Activated naive CD8-positive, alpha-beta T cell treated with anti-CD3 and anti-CD28 coated beads, Interleukin-2, amount 10 ng/mL, durations not matched to agents 7 days and 5 days (primary cell): ENCODE measurements around the gene NALCN. TPM values are rescaled to one million over a fixed set of nuclear protein-coding genes. Genes with fewer than 3 reads are reported as not detected.

Experiments used
- ATAC-seq: fragments of 150-1000 bp; cut with Tn5 transposase; one replicate; pipeline ENCODE4 v1.10.0; 2021; ENCODE audit warnings: low read depth, moderate library complexity
- POLR2A ChIA-PET: fragments of 350-600 bp; sonication (Branson Sonifier 250); formaldehyde crosslinking; loops from one replicate; lab custom pipeline; 2021; ENCODE audit warnings: antibody characterized with exemption; lab: Charles Lee
- DNase-seq: peaks from one replicate; pipeline ENCODE4 v3.0.0; 2021
- H3K27ac Mint-ChIP-seq: one replicate; pipeline ENCODE4 v1.8.0; 2022; ENCODE audit warnings: mild to moderate bottlenecking, mixed read lengths
- H3K27me3 Mint-ChIP-seq: one replicate; pipeline ENCODE4 v1.8.0; 2022; ENCODE audit warnings: mild to moderate bottlenecking, moderate library complexity, mixed read lengths
- H3K36me3 Mint-ChIP-seq: one replicate; pipeline ENCODE4 v1.8.0; 2021; ENCODE audit warnings: mild to moderate bottlenecking, mixed read lengths
- H3K4me1 Mint-ChIP-seq: one replicate; pipeline ENCODE4 v1.8.0; 2021; ENCODE audit warnings: mixed read lengths
- H3K4me3 Mint-ChIP-seq: one replicate; pipeline ENCODE4 v1.8.0; 2022; ENCODE audit warnings: mild to moderate bottlenecking, moderate library complexity, mixed read lengths
- H3K9me3 Mint-ChIP-seq: one replicate; pipeline ENCODE4 v1.8.0; 2021; ENCODE audit warnings: mixed read lengths
- total RNA-seq, 2 experiments: library from RNA; stranded (reverse); gene quantifications; one replicate each; pipeline ENCODE4 v1.2.3, GENCODE V29; 2021

NALCN gene
- total RNA-seq, 2 experiments from 2014 or later, result not detected

DNA sequence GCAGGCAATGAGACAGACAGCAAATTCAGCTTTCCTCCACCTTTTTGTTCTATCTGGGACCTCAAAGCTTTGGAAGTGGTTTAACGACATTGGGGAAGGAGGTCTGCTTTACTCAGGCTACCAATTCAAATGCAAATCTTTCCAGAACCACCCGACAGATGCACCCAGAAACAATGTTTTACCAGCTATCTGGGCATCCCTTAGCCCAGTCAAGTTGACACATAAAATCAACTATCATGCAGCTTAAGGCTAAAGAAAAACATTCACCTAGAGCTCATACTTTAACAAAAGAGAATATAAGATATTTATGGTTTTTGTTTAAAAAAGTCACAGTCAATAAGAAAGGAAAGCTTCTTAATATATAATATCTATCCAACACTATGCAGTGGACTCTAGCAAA lies 246.0 kb downstream of the NALCN start:
- Mint-ChIP-seq H3K4me1 (no peaks in the 10 kb centered on the region), H3K9me3 (no peaks in the 10 kb centered on the region), H3K36me3 (no peaks in the 10 kb centered on the region), H3K27me3 (no peaks in the 10 kb centered on the region), H3K27ac (no peak overlapping the region), H3K4me3 (no peak overlapping the region)
- POLR2A ChIA-PET, result no interaction called here
- ATAC-seq (no peak), DNase-seq (no peak)

DNA sequence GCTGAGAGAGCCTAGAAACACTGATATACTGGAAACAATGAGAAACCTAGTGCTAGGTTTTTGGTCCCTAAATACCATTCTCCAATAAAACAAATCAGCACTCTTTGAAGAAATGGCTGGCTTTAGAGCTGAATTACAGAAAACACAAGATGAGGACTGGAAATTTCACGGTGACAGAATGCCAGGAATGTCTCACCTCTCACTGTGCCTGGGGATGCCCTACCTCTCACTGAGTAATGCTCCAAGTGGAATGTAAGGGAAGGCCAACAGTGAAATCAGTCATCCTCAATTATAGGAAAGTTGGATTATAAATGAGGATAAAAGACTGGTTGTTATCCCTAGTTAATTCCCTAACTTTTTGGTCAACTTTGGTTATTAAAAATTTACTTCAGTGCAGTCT lies 259.0 kb downstream of the NALCN start:
- H3K27me3 Mint-ChIP-seq, result peaks cover 23% of the 10 kb centered on the region
- H3K4me3 Mint-ChIP-seq, result no peak overlapping the region
- ATAC-seq (no peak), DNase-seq (no peak)
- H3K9me3 Mint-ChIP-seq, result no peaks in the 10 kb centered on the region
- H3K27ac Mint-ChIP-seq, result no peak overlapping the region
- no peaks in the 10 kb centered on the region for H3K4me1 Mint-ChIP-seq
- POLR2A ChIA-PET, result no interaction called here
- no peaks in the 10 kb centered on the region for H3K36me3 Mint-ChIP-seq

DNA sequence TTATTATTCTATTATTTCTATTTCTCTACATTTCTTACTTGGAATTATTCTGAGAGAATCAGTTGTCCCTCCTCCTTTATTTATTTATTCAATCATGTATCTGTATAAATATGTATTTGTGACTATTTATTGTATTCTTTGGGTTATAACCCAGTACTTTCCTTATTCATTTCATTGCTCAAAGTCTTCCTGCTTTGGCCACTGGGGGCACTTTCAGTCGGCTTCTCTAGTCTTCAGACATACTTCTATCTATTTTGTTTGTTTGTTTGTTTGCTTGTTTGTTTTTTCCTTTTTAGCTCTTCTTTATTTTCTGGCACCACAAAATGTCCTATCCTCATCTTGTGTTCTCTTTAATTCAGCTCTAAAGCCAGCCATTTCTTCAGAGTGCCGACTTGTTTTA lies 260.4 kb downstream of the NALCN start:
- POLR2A ChIA-PET, result no interaction called here
- Mint-ChIP-seq H3K9me3 (no peaks in the 10 kb centered on the region), H3K27ac (no peak overlapping the region), H3K27me3 (peaks cover 23% of the 10 kb centered on the region), H3K4me1 (no peaks in the 10 kb centered on the region), H3K36me3 (no peaks in the 10 kb centered on the region), H3K4me3 (no peak overlapping the region)
- DNase-seq (no peak), ATAC-seq (no peak)

DNA sequence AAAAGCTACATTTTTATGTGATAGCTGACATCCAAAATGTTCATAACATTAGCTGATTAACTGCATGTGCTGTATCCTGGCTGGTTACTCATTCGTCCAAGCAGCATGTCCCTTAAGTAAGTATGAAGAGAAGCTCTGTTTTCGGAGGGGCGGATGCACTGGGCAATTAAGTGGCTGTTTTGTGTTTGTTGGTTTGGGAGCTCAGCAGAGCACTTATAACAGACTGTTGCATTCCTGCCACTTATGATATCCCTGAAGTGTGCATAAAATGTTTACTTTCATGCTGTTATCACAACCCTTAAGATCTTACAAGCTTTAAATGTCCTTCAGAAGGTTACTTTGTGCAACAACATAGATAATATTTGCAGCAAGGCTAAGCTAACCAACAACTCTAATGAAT lies 264.1 kb downstream of the NALCN start:
- DNase-seq (no peak), ATAC-seq (no peak)
- POLR2A ChIA-PET, result no interaction called here
- Mint-ChIP-seq H3K27me3 (peaks cover 39% of the 10 kb centered on the region), H3K36me3 (no peaks in the 10 kb centered on the region), H3K9me3 (no peaks in the 10 kb centered on the region), H3K4me1 (no peaks in the 10 kb centered on the region), H3K27ac (no peak overlapping the region), H3K4me3 (no peak overlapping the region)

DNA sequence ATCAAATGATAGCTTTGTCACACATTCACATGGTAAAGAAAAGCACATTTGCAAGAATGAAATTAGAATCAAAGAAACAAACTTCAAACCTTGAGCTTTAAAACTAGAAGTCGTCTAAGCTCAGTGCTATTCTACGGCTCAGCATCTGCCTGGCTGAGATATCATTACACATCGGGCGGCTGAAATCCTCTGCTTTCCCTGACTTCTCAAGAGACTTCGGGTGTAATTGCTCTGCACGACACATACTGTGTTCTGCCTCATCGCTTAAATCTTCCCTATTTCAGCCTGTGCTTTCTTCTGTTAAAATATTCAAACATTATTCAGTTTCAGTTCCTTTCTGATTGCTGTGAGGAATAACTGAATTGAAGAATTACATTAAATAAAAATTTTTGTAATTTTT lies 265.3 kb downstream of the NALCN start:
- Mint-ChIP-seq H3K27ac (no peak overlapping the region), H3K27me3 (peaks cover 37% of the 10 kb centered on the region), H3K9me3 (no peaks in the 10 kb centered on the region), H3K4me1 (no peaks in the 10 kb centered on the region), H3K4me3 (no peak overlapping the region), H3K36me3 (no peaks in the 10 kb centered on the region)
- ATAC-seq (no peak), DNase-seq (no peak)
- POLR2A ChIA-PET, result no interaction called here

DNA sequence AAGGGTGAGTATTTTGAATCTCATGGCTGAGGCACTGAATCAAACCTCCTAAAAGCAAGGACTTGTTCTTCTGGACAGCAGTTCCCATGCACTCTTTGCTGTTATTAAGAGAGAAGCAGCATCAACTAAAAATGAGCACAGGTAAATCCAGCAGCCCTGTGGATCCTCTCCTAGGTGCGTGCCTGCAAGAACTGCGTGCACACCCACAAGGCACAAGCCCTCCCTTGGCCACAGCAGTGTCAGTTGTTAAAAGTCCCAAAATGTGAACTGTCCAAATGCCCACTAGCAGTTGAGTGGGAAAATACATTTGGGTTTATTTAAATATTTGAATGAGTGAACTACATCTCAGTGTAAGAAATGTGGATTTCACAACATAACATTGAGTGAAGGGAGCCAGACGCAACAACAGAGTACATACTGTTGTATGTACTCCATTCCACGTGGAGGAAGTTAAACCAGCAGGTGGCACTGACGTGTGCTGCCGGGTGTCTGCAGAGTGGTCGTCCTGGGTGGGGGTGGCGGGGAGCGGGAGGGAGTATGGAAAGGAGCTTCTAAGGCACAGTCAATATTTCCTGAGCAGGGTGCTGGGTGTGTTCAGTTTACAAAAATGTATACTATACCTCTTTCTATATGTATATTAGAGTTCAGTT lies 266.4 kb downstream of the NALCN start:
- no peaks in the 10 kb centered on the region for H3K9me3 Mint-ChIP-seq
- DNase-seq, result no peak

DNA sequence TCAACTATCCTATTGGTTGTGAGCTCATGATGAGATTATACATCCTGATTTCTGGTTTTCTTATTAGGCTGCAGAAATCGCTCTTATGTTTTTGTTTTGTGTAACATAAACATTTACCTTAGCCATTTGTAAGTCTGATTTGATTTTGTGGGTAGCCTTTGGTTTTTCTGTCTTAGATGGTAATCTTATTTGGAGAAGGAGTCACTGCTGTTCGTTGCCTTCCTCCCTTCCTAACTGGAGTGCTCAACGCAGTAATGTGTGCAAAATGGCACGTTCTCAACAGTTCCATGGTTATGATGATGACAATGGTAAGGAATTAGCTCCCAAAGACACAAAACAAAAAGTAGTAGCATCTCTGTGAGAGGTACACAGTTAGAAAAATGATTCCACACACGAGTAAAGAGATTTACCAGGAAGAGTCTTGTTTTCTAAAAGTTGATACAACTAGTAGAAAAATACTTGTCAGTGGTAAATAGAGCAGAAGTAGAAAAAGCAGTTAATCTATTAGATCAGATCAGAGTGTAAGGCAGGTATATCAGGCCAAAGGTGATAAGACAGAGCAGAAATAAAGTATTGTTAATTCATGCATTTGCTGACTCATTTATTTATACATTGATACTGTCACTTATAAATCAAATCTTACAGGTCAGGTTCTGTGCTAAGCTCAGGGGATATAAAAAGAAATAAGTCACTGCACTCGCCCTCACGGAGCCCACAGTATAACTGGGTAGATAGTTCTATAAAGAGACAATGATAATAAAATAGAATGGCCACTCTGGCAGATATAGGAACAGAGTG lies 270.0 kb downstream of the NALCN start:
- H3K36me3 Mint-ChIP-seq, result no peaks in the 10 kb centered on the region
- H3K4me3 Mint-ChIP-seq, result no peak overlapping the region
- POLR2A ChIA-PET, result no interaction called here
- peaks cover 21% of the 10 kb centered on the region for H3K27me3 Mint-ChIP-seq
- ATAC-seq (no peak), DNase-seq (no peak)
- no peak overlapping the region for H3K27ac Mint-ChIP-seq
- H3K9me3 Mint-ChIP-seq, result no peaks in the 10 kb centered on the region
- no peaks in the 10 kb centered on the region for H3K4me1 Mint-ChIP-seq

More for the DNA sequence above, 266.4 kb downstream of the NALCN start:
- no peak for ATAC-seq
- Mint-ChIP-seq H3K4me1 (no peaks in the 10 kb centered on the region), H3K36me3 (no peaks in the 10 kb centered on the region), H3K27ac (no peak overlapping the region), H3K4me3 (no peak overlapping the region), H3K27me3 (peaks cover 37% of the 10 kb centered on the region)
- POLR2A ChIA-PET, result no interaction called here

DNA sequence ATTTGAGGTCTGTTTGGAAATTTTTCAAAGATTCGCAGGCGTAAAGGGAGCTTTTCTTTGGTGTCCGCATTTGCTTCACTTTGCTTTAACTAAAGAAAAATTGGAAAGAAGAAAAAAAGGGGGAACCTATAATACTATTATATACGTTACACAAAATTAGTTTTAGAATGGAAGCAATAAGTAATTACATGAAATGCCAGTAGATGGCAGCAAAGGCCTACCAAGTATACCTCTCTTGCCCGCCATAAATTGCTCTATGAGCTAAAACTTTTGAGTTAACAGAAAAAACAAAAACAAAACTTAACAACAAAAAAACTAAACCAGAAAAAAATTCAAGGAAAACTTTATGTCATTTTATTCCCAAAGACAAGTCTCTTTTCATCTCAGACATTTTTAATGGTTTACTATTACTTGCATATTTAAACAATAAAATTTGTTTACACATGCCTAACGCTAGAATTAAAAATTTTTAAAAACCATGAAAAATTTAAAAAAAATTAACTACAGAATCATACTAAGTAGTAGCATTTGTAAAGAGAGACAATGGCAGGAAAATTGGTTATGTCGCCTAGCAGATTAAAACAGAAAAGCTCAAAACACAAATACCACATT lies 271.4 kb downstream of the NALCN start:
- no peak overlapping the region for H3K4me3 Mint-ChIP-seq
- no peaks in the 10 kb centered on the region for H3K9me3 Mint-ChIP-seq
- H3K27ac Mint-ChIP-seq, result no peak overlapping the region
- no peak for ATAC-seq
- peaks cover 19% of the 10 kb centered on the region for H3K27me3 Mint-ChIP-seq
- H3K4me1 Mint-ChIP-seq, result no peaks in the 10 kb centered on the region
- POLR2A ChIA-PET, result no interaction called here
- no peak for DNase-seq
- no peaks in the 10 kb centered on the region for H3K36me3 Mint-ChIP-seq

DNA sequence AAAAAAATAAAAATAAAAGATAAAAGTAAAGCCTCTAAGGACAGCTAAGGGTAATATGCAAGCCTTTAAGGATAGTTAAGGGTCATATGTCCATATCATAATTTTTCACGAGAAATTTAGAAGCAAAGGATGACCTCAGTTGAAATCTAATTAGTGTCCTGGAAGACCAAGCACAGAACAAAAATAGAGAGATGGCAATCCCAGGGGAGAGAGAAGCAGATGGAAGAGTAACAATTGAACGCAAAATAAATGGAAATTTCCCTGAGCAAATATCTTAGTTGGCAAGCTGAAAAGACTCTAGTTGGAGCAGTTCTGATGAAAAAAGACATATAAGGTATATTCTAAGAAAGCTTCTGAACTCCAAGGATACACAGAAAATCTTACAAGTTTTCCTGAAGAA lies 275.4 kb downstream of the NALCN start:
- H3K9me3 Mint-ChIP-seq, result no peaks in the 10 kb centered on the region
- H3K27ac Mint-ChIP-seq, result no peak overlapping the region
- no peak overlapping the region for H3K4me3 Mint-ChIP-seq
- no peak for ATAC-seq
- no peaks in the 10 kb centered on the region for H3K4me1 Mint-ChIP-seq
- peaks cover 13% of the 10 kb centered on the region for H3K27me3 Mint-ChIP-seq
- no peak for DNase-seq
- POLR2A ChIA-PET, result no interaction called here
- H3K36me3 Mint-ChIP-seq, result no peaks in the 10 kb centered on the region

DNA sequence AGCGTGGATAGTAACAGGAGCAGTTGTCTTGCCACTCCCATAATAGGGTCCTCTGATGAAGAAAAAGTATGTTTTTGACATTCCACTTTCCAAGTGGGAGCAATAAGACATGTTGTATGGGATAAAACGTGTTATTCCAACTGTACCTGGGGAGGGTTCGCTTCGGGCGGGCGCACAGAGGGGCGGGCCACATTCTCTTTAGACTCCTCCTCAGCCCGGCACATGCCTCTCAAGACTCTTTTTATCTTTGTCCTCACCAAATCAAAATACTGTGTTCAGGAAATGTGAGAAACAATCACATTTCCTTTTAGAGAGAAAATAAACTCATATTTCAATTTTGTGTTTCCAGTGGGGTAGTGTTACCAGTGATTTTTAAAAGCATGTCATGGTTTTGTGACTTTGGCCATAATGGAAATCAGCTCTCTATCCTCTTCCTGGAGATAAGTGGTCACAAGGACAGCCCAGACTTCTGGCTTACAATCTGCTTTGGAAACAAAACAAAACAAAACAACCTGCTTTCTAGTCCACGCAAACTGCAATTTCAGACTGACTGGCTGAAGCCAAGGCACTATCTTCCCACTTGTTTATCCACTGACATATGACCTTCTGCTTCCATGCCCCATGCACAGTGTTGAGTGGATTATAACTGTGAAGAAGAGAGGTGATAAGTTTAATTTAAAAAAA lies 276.1 kb downstream of the NALCN start:
- H3K4me3 Mint-ChIP-seq, result no peak overlapping the region
- H3K4me1 Mint-ChIP-seq, result no peaks in the 10 kb centered on the region
- POLR2A ChIA-PET, result no interaction called here
- H3K27ac Mint-ChIP-seq, result no peak overlapping the region
- H3K9me3 Mint-ChIP-seq, result no peaks in the 10 kb centered on the region
- H3K36me3 Mint-ChIP-seq, result no peaks in the 10 kb centered on the region
- DNase-seq (no peak), ATAC-seq (no peak)
- H3K27me3 Mint-ChIP-seq, result peaks cover 11% of the 10 kb centered on the region

DNA sequence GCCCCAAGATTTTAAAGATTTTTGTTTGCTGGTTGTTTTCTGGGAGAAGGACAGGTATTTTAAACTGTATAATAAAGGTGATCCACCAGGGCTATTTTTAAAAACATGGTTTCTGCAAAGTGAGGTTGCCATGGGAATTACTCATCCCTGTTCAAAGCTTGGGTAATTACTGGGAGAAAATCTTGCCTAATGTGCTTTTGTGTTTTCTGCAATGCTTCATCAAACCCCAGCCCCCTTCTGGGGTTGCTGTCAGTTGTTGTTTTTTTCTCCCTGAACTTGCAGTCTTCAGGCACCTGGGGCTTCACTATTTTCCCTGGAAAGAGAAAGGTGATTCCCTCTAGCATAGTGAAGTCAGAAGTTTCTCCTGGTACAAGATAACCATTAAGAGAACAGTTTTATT lies 277.2 kb downstream of the NALCN start:
- H3K4me3 Mint-ChIP-seq, result no peak overlapping the region
- no peaks in the 10 kb centered on the region for H3K36me3 Mint-ChIP-seq

DNA sequence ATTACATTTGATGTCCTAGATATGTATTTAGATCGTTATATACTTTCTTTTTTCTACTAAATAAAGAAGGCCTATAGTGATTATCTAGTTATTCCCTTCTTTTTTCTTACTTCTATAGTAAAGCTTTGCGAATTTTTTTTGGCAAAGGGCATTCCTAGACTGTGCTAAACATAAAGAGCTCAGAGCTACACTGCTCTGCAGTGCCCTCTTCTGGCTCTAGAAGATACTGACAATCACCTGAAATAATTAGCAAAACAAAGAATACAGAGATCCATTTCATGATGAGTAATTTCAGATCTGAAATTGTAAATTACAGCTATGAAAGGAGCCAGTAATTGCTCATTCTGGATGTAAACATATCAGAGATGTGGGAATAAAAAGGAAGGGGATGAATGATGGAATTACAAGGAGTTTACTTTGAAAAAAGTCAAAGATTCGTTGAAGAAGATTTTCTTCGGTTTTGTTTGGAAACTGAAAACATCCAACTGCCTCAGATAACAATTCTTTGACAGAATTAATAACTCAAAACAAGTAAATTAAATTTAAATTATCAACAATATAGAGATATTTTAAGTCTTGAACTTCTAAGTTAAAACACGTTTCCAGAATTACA lies 288.5 kb downstream of the NALCN start:
- Mint-ChIP-seq H3K27ac (no peak overlapping the region), H3K4me3 (no peak overlapping the region), H3K9me3 (no peaks in the 10 kb centered on the region), H3K27me3 (peaks cover 7% of the 10 kb centered on the region), H3K4me1 (no peaks in the 10 kb centered on the region), H3K36me3 (no peaks in the 10 kb centered on the region)
- ATAC-seq, result no peak
- POLR2A ChIA-PET, result no interaction called here
- DNase-seq, result no peak

More for the DNA sequence above, 277.2 kb downstream of the NALCN start:
- POLR2A ChIA-PET, result no interaction called here
- no peak for ATAC-seq
- Mint-ChIP-seq H3K4me1 (no peaks in the 10 kb centered on the region), H3K9me3 (no peaks in the 10 kb centered on the region), H3K27ac (no peak overlapping the region), H3K27me3 (peaks cover 8% of the 10 kb centered on the region)
- DNase-seq, result no peak

DNA sequence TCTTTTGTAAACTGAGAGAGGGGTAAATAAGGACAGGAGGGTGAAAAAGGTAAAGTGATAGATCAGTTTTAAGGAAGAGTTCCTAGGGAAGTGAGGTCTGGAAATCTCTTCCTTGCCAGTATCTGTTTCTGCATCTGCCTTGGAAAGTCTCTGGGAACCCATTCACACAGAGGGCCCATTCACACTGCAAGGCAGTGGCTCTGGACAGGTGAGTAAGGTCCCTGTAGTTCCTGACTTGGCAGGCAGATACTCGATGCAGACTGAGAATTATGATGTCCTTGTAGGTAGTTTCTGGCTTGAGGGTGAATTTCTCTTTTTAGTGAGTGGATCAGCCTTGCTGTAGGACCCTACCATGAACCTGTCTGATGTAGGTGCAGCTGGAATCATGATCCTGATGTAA lies 293.3 kb downstream of the NALCN start:
- no peaks in the 10 kb centered on the region for H3K4me1 Mint-ChIP-seq
- H3K27ac Mint-ChIP-seq, result no peak overlapping the region
- ATAC-seq (no peak), DNase-seq (no peak)
- no peaks in the 10 kb centered on the region for H3K9me3 Mint-ChIP-seq
- POLR2A ChIA-PET, result no interaction called here
- no peak overlapping the region for H3K4me3 Mint-ChIP-seq
- H3K36me3 Mint-ChIP-seq, result no peaks in the 10 kb centered on the region
- H3K27me3 Mint-ChIP-seq, result peaks cover 3% of the 10 kb centered on the region
